Measurements from ENCODE around the gene MYLK3.

GRCh38 chr16:46772463-46772862 lies 24.3 kb upstream of the MYLK3 start:
- TF ChIP-seq, protein P1, sequence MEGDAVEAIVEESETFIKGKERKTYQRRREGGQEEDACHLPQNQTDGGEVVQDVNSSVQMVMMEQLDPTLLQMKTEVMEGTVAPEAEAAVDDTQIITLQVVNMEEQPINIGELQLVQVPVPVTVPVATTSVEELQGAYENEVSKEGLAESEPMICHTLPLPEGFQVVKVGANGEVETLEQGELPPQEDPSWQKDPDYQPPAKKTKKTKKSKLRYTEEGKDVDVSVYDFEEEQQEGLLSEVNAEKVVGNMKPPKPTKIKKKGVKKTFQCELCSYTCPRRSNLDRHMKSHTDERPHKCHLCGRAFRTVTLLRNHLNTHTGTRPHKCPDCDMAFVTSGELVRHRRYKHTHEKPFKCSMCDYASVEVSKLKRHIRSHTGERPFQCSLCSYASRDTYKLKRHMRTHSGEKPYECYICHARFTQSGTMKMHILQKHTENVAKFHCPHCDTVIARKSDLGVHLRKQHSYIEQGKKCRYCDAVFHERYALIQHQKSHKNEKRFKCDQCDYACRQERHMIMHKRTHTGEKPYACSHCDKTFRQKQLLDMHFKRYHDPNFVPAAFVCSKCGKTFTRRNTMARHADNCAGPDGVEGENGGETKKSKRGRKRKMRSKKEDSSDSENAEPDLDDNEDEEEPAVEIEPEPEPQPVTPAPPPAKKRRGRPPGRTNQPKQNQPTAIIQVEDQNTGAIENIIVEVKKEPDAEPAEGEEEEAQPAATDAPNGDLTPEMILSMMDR (IDR thresholded peaks at IDR 0.05) = no peak
- TF ChIP-seq POLR2A (IDR thresholded peaks at IDR 0.05) = no peak

All from lower leg skin (tissue), 3 donors.